NT2/D1 (cell line): ENCODE measurements around the gene RPS6KA4.

Experiments
- SUZ12 ChIP-seq: IDR thresholded peaks from 2 replicates; pipeline ENCODE4 v1.6.1; 2011; ENCODE audit not compliant: insufficient read length, insufficient read depth; ENCODE audit errors: extremely low read depth
- YY1 ChIP-seq: IDR thresholded peaks from 2 replicates; pipeline ENCODE4 v1.6.1; 2011; ENCODE audit not compliant: insufficient read length, insufficient read depth
- ZNF274 ChIP-seq: IDR thresholded peaks from 2 replicates; pipeline ENCODE4 v1.6.1; 2011; ENCODE audit warnings: mild to moderate bottlenecking, low read depth, low read length

DNA sequence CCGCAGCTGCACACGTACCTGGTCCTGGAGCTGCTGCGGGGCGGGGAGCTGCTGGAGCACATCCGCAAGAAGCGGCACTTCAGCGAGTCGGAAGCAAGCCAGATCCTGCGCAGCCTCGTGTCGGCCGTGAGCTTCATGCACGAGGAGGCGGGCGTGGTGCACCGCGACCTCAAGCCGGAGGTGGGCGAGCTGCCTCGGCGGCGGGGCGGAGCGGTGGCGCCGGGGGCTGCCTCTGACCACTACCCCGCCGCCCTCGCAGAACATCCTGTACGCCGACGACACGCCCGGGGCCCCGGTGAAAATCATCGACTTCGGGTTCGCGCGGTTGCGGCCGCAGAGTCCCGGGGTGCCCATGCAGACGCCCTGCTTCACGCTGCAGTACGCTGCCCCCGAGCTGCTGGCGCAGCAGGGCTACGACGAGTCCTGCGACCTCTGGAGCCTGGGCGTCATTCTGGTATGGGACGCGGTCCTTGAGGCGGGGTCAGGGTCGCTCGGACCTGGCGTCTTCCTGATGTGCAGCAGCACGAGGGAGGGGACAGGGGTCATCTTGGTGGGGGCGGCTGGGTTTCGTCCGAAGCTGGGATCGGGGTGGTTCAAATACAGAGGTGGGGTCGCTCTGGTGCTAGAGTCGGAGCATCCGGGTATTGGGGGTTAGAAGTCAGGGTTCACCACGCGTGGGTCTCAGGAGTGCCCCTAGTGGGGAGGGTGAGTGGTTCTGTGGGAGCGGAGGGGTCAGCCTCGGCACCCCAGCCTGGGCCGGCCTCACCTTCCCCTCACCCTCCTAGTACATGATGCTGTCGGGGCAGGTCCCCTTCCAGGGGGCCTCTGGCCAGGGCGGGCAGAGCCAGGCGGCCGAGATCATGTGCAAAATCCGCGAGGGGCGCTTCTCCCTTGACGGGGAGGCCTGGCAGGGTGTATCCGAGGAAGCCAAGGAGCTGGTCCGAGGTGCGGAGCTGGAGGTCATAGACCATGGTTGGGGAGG, 10.8 kb downstream of the RPS6KA4 start:
- TF ChIP-seq ZNF274 (no peak), YY1 (no peak), SUZ12 (no peak)
